DND-41 (cell line): ENCODE data around the gene BACH2.

ENCODE experiments used
- ATAC-seq: fragments of 200-7000 bp; cut with Tn5 transposase; 3 replicates; pipeline ENCODE4 v1.9.1; 2021; ENCODE audit warnings: low read depth; ENCODE audit not compliant: insufficient read depth
- DNase-seq: peaks from one replicate; pipeline ENCODE4 v3.0.0-alpha.2; 2020
- H2AFZ ChIP-seq: 2 replicates; pipeline ENCODE4 v1.6.0; 2012; ENCODE audit warnings: low read depth, low read length
- H3K27ac ChIP-seq: 2 replicates; pipeline ENCODE4 v1.5.1; 2012; ENCODE audit warnings: low read length, inconsistent platforms
- H3K27me3 ChIP-seq: fragments of 200-600 bp; sonication (generic); 2 replicates; pipeline ENCODE4 v1.6.0; 2012; ENCODE audit warnings: low read length, mild to moderate bottlenecking, inconsistent platforms; ENCODE audit not compliant: insufficient read depth, poor library complexity
- H3K36me3 ChIP-seq: 2 replicates; pipeline ENCODE4 v1.5.1; 2012; ENCODE audit warnings: low read length, inconsistent platforms; ENCODE audit not compliant: insufficient read depth
- H3K4me1 ChIP-seq: 2 replicates; pipeline ENCODE4 v1.5.1; 2012; ENCODE audit warnings: mild to moderate bottlenecking, low read length; ENCODE audit not compliant: insufficient read depth
- H3K4me2 ChIP-seq: 2 replicates; pipeline ENCODE4 v1.6.0; 2012; ENCODE audit warnings: mild to moderate bottlenecking, moderate library complexity, low read length, inconsistent platforms; ENCODE audit not compliant: insufficient read depth
- H3K4me3 ChIP-seq, 2 experiments: fragments of 200-600 bp in 1 of 2; shearing (Covaris generic) in 1 of 2; 2 replicates each; pipeline ENCODE4 v1.5.1; 2012 to 2016; ENCODE audit warnings: inconsistent platforms in 2 of 2, low read length in 2 of 2, mild to moderate bottlenecking in 2 of 2, low read depth in 1 of 2, moderate library complexity in 1 of 2
- H3K79me2 ChIP-seq: 2 replicates; pipeline ENCODE4 v1.6.0; 2012; ENCODE audit warnings: low read length, inconsistent platforms; ENCODE audit not compliant: insufficient read depth
- H3K9ac ChIP-seq: 2 replicates; pipeline ENCODE4 v1.6.0; 2012; ENCODE audit warnings: low read depth, mild to moderate bottlenecking, inconsistent platforms, low read length, moderate library complexity
- H3K9me3 ChIP-seq: 2 replicates; pipeline ENCODE4 v1.5.1; 2012; ENCODE audit warnings: low read length, moderate library complexity, mild to moderate bottlenecking, inconsistent platforms; ENCODE audit not compliant: insufficient read depth, severe bottlenecking
- H4K20me1 ChIP-seq: 2 replicates; pipeline ENCODE4 v1.6.0; 2012; ENCODE audit warnings: low read length; ENCODE audit not compliant: insufficient read depth
- EZH2 ChIP-seq: IDR thresholded peaks from 3 replicates; pipeline ENCODE4 v1.6.1; 2012; ENCODE audit warnings: borderline replicate concordance, low read depth, mild to moderate bottlenecking, moderate library complexity, low read length, inconsistent platforms; ENCODE audit not compliant: severe bottlenecking
- TF ChIP-seq, protein P1 (sequence below): IDR thresholded peaks from 2 replicates; pipeline ENCODE4 v1.5.1; 2012; ENCODE audit warnings: borderline replicate concordance, low read length, moderate library complexity, mild to moderate bottlenecking; ENCODE audit not compliant: poor library complexity, severe bottlenecking; ENCODE audit errors: extremely low read depth

The BACH2 gene

DNA sequence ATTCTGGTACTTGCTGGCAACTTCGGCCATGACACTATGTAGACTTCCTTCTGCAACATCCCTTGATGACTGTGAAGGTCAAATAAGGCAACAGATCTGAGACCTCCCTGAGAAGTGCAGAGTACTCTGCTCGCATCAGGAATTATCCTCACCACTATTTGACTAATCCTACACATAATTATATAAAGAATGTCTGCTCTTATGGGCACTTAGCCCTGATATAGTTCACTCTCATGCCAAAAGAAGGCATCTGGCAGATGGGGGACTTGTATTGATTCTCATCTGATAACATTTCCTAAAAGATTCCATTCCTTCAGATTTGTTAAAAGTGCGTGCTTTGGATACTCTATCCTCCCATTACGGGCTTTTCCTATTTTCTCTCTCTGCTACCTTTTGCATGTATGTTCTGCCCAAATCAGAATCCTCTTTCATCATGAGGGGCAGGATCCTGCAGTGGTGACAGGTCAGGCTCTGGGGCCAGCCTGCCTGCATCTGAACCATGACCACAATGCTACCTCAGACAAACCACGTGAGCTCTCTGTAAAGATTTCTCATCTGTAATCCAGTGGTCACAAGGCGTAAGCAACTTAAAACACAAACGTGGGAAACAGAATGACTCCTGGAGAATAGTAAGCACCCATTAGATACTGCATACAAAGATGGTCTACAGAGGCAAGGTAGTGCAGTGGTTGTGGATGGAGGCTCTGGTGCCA, 268.4 kb downstream of the BACH2 start:
- ATAC-seq (peak; percentile 52), DNase-seq (peak; percentile 27)
- Histone ChIP-seq H3K27ac (no peak overlapping the region), H3K4me1 (peaks cover 15% of the 10 kb centered on the region), H3K4me3 (no peak overlapping the region), H3K36me3 (no peaks in the 10 kb centered on the region), H3K9ac (no peak overlapping the region), H3K27me3 (no peaks in the 10 kb centered on the region), H3K79me2 (no peaks in the 10 kb centered on the region), H4K20me1 (no peaks in the 10 kb centered on the region), H3K4me2 (no peak overlapping the region), H2AFZ (no peak overlapping the region), H3K9me3 (no peaks in the 10 kb centered on the region)
- TF ChIP-seq, protein P1, sequence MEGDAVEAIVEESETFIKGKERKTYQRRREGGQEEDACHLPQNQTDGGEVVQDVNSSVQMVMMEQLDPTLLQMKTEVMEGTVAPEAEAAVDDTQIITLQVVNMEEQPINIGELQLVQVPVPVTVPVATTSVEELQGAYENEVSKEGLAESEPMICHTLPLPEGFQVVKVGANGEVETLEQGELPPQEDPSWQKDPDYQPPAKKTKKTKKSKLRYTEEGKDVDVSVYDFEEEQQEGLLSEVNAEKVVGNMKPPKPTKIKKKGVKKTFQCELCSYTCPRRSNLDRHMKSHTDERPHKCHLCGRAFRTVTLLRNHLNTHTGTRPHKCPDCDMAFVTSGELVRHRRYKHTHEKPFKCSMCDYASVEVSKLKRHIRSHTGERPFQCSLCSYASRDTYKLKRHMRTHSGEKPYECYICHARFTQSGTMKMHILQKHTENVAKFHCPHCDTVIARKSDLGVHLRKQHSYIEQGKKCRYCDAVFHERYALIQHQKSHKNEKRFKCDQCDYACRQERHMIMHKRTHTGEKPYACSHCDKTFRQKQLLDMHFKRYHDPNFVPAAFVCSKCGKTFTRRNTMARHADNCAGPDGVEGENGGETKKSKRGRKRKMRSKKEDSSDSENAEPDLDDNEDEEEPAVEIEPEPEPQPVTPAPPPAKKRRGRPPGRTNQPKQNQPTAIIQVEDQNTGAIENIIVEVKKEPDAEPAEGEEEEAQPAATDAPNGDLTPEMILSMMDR: no peak
- no peak for TF ChIP-seq EZH2

GRCh38 chr6:90026216-90026615, 270.4 kb downstream of the BACH2 start:
- H3K27me3 ChIP-seq: no peaks in the 10 kb centered on the region
- no peak overlapping the region for H3K27ac ChIP-seq
- DNase-seq: no peak
- H2AFZ ChIP-seq: no peak overlapping the region
- ATAC-seq: no peak
- H3K9ac ChIP-seq: no peak overlapping the region
- H4K20me1 ChIP-seq: no peaks in the 10 kb centered on the region
- H3K79me2 ChIP-seq: no peaks in the 10 kb centered on the region
- no peaks in the 10 kb centered on the region for H3K9me3 ChIP-seq
- H3K36me3 ChIP-seq: no peaks in the 10 kb centered on the region
- no peak overlapping the region for H3K4me2 ChIP-seq
- peaks cover 15% of the 10 kb centered on the region for H3K4me1 ChIP-seq
- no peak for TF ChIP-seq EZH2
- TF ChIP-seq, protein P1: no peak
- no peak overlapping the region for H3K4me3 ChIP-seq

- no peak for DNase-seq
- Histone ChIP-seq H3K27ac (no peak overlapping the region), H2AFZ (no peak overlapping the region), H3K4me2 (no peak overlapping the region), H3K9me3 (no peaks in the 10 kb centered on the region), H3K36me3 (no peaks in the 10 kb centered on the region), H4K20me1 (no peaks in the 10 kb centered on the region), H3K79me2 (no peaks in the 10 kb centered on the region), H3K27me3 (no peaks in the 10 kb centered on the region), H3K4me3 (no peak overlapping the region), H3K4me1 (peaks cover 15% of the 10 kb centered on the region), H3K9ac (no peak overlapping the region)
- no peak for ATAC-seq
- TF ChIP-seq EZH2: no peak
- TF ChIP-seq, protein P1: no peak
Observed at GRCh38 chr6:90025523-90026061, 271.1 kb downstream of the BACH2 start.
